HCT116 (cell line): Measurements from ENCODE around the gene FXYD1. TPM values are rescaled to one million over a fixed set of nuclear protein-coding genes. Genes with fewer than 3 reads are reported as not detected.

Source experiments
- ATAC-seq: fragments of 200-7000 bp; cut with Tn5 transposase; 2 replicates; pipeline ENCODE4 v1.9.1; 2020; ENCODE audit warnings: mild to moderate bottlenecking, moderate library complexity
- BruUV-seq: library from RNA; stranded (reverse); fragments of 400-500 nt; replicated peaks from 2 replicates; lab custom pipeline; 2021; lab: Mats Ljungman, UMichigan
- CTCF ChIA-PET: fragments of 300-600 bp; sonication (Branson Sonifier 250); formaldehyde crosslinking; loops from one replicate; lab custom pipeline; 2021; ENCODE audit warnings: antibody characterized with exemption; lab: Charles Lee
- POLR2A ChIA-PET: fragments of 300-600, 350-600 bp; sonication (Branson Sonifier 250); formaldehyde crosslinking; loops from one replicate; lab custom pipeline; 2021; ENCODE audit warnings: antibody characterized with exemption; lab: Charles Lee
- RAD21 ChIA-PET, 2 experiments: fragments of 300-600 bp; sonication (Branson Sonifier 250); formaldehyde crosslinking; loops; one replicate each; lab custom pipeline; 2023; ENCODE audit warnings: low total read pairs in 2 of 2; ENCODE audit not compliant: uncharacterized antibody in 2 of 2, unreplicated experiment in 2 of 2, low non-redundant PET in 1 of 2; lab: Charles Lee
- DNase-seq: peaks from one replicate; pipeline ENCODE4 v3.0.0-alpha.2; 2010; ENCODE audit warnings: low read depth, low spot score
- H2AFZ ChIP-seq: fragments of 200-600 bp; shearing (Covaris generic), sonication (generic); 2 replicates; pipeline ENCODE4 v1.6.1; 2017; ENCODE audit warnings: low read depth, mixed run types, mixed read lengths, antibody characterized with exemption, low read length; ENCODE audit not compliant: poor library complexity, severe bottlenecking
- H3K27ac ChIP-seq: 2 replicates; pipeline ENCODE4 v1.5.1; 2012; ENCODE audit warnings: low read depth, low read length
- H3K27me3 ChIP-seq: fragments of 200-600 bp; sonication (generic); 2 replicates; pipeline ENCODE4 v1.6.1; 2016; ENCODE audit warnings: mixed run types, low read length, mixed read lengths; ENCODE audit not compliant: insufficient read depth
- H3K36me3 ChIP-seq, 2 experiments: fragments of 200-500 bp in 1 of 2; fragments of 200-600 bp in 1 of 2; sonication (Bioruptor generic) in 1 of 2; sonication (generic) in 1 of 2; 2 replicates each; pipeline versions ENCODE4 v1.5.1 to v1.6.1; 2014 to 2016; ENCODE audit warnings: low read length in 2 of 2, inconsistent platforms in 1 of 2, mixed read lengths in 1 of 2, mixed run types in 1 of 2; ENCODE audit not compliant: insufficient read depth in 2 of 2, control insufficient read depth in 1 of 2
- H3K4me1 ChIP-seq, 2 experiments: fragments of 200-600 bp in 1 of 2; sonication (generic) in 1 of 2; 2 replicates each; pipeline versions ENCODE4 v1.5.1 to v1.6.1; 2012 to 2017; ENCODE audit warnings: low read length in 2 of 2, inconsistent platforms in 1 of 2, mild to moderate bottlenecking in 1 of 2, mixed read lengths in 1 of 2, mixed run types in 1 of 2, moderate library complexity in 1 of 2; ENCODE audit not compliant: insufficient read depth in 2 of 2, control insufficient read depth in 1 of 2
- H3K4me2 ChIP-seq: fragments of 200-600 bp; sonication (generic); 2 replicates; pipeline ENCODE4 v1.6.1; 2017; ENCODE audit warnings: mixed run types, low read length, mixed read lengths
- H3K4me3 ChIP-seq, 2 experiments: fragments of 200-600 bp in 1 of 2; sonication (generic) in 1 of 2; replicated peaks in 1 of 2; 2 replicates each; pipeline ENCODE4 v1.5.1; 2011 to 2016; ENCODE audit warnings: low read length in 2 of 2, control low read depth in 1 of 2, low read depth in 1 of 2, mild to moderate bottlenecking in 1 of 2, mixed read lengths in 1 of 2, mixed run types in 1 of 2
- H3K79me2 ChIP-seq: fragments of 200-600 bp; sonication (generic); 2 replicates; pipeline ENCODE4 v1.6.1; 2017; ENCODE audit warnings: mild to moderate bottlenecking, mixed run types, low read length, moderate library complexity, mixed read lengths; ENCODE audit not compliant: insufficient read depth
- H3K9ac ChIP-seq: fragments of 200-600 bp; sonication (generic); 2 replicates; pipeline ENCODE4 v1.6.1; 2016; ENCODE audit warnings: low read length, mixed read lengths
- H3K9me2 ChIP-seq: fragments of 200-600 bp; sonication (generic), shearing (Covaris generic); 2 replicates; pipeline ENCODE4 v1.6.1; 2017; ENCODE audit warnings: mixed run types, mild to moderate bottlenecking, moderate library complexity; ENCODE audit not compliant: insufficient read depth
- H3K9me3 ChIP-seq, 2 experiments: fragments of 200-500 bp in 1 of 2; fragments of 200-600 bp in 1 of 2; sonication (Bioruptor generic) in 1 of 2; sonication (generic) in 1 of 2; 2 replicates each; pipeline ENCODE4 v1.6.1; 2014 to 2017; ENCODE audit warnings: low read length in 2 of 2, mixed read lengths in 2 of 2, inconsistent platforms in 1 of 2, low read depth in 1 of 2, mild to moderate bottlenecking in 1 of 2, mixed run types in 1 of 2, moderate library complexity in 1 of 2; ENCODE audit not compliant: control insufficient read depth in 1 of 2, insufficient read depth in 1 of 2
- H4K20me1 ChIP-seq: fragments of 200-600 bp; sonication (generic), shearing (Covaris generic); 2 replicates; pipeline ENCODE4 v1.6.1; 2017; ENCODE audit warnings: mixed run types, mild to moderate bottlenecking, moderate library complexity; ENCODE audit not compliant: insufficient read depth
- EZH2 ChIP-seq: fragments of 200-600 bp; sonication (generic); IDR thresholded peaks from 2 replicates; pipeline ENCODE4 v1.6.1; 2017; ENCODE audit warnings: antibody characterized with exemption, mixed run types
- EZH2phosphoT487 ChIP-seq: fragments of 200-600 bp; IDR thresholded peaks from 2 replicates; pipeline ENCODE4 v1.6.1; 2018; ENCODE audit warnings: antibody characterized with exemption, borderline replicate concordance
- JUND ChIP-seq: IDR thresholded peaks from 2 replicates; pipeline ENCODE4 v1.6.1; 2012
- POLR2A ChIP-seq: IDR thresholded peaks from 2 replicates; pipeline ENCODE4 v1.7.0; 2011; ENCODE audit warnings: borderline replicate concordance; ENCODE audit not compliant: insufficient read depth, insufficient read length; ENCODE audit errors: extremely low read depth
- POLR2AphosphoS5 ChIP-seq: IDR thresholded peaks from 2 replicates; pipeline ENCODE4 v1.6.1; 2011; ENCODE audit warnings: mild to moderate bottlenecking, low read depth, low read length, moderate library complexity
- SP1 ChIP-seq: IDR thresholded peaks from 2 replicates; pipeline ENCODE4 v1.6.1; 2012; ENCODE audit warnings: low read depth
- SRF ChIP-seq: IDR thresholded peaks from 2 replicates; pipeline ENCODE4 v1.6.1; 2012; ENCODE audit warnings: low read depth
- TCF7L2 ChIP-seq: IDR thresholded peaks from 2 replicates; pipeline ENCODE4 v1.7.0; 2011; ENCODE audit warnings: borderline replicate concordance, inconsistent platforms; ENCODE audit not compliant: insufficient read depth, insufficient read length; ENCODE audit errors: extremely low read depth
- YY1 ChIP-seq: IDR thresholded peaks from 2 replicates; pipeline ENCODE4 v1.6.1; 2011; ENCODE audit warnings: low read length, low read depth, moderate library complexity, mild to moderate bottlenecking; ENCODE audit not compliant: insufficient replicate concordance; ENCODE audit errors: extremely low read depth
- ZFX ChIP-seq: fragments of 450-650 bp; IDR thresholded peaks from 2 replicates; pipeline ENCODE4 v1.6.1; 2017
- intact Hi-C: fragments of 100-400 bp; cut with micrococcal nuclease; formaldehyde crosslinking; loops from 2 replicates; pipeline ENCODE4 v1.10.0; 2022
- total RNA-seq: library from RNA; stranded (reverse); gene quantifications from one replicate; pipeline ENCODE4 v1.2.1, GENCODE V29; 2021; ENCODE audit not compliant: unreplicated experiment
- TF ChIP-seq, protein P1 (sequence below): IDR thresholded peaks from 2 replicates; pipeline ENCODE4 v1.6.1; 2012; ENCODE audit warnings: low read depth
- TF ChIP-seq, protein P2 (sequence below): IDR thresholded peaks from 2 replicates; pipeline ENCODE4 v1.6.1; 2012
- TF ChIP-seq, protein P3 (sequence below): IDR thresholded peaks from 2 replicates; pipeline ENCODE4 v1.6.1; 2011; ENCODE audit warnings: mild to moderate bottlenecking, low read length, moderate library complexity; ENCODE audit not compliant: insufficient replicate concordance; ENCODE audit errors: extremely low read depth

The FXYD1 gene
- total RNA-seq, 1 experiment from 2014 or later: 7.8 TPM

DNA sequence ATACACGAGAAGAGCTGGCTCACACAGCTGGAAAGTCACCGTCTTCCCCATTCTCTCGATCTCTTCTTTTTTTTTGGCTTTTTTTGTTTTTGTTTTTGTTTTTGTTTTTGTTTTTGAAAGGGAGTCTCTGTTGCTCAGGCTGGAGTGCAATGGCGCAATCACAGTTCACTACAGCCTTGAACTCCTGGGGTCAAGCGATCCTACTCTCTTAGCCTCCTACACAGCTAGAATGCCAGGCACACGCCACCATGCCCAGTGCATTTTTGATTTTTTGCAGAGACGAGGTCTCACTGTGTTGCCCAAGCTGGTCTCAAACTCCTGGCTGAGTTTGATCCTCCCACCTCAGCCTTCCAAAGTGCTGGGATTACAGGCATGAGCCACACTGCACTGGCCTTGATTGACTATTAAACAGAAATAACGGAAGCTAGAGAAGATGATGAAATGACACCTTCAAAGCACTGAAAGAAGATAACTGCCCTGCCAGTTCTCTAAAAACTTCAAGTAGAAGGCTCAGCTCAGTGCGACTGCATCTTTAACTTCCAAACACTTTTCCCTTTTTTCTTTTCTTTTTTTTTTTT lies 19.0 kb upstream of the FXYD1 start:
- intact Hi-C loops: no loop called here
- Histone ChIP-seq H3K79me2 (no peaks in the 10 kb centered on the region), H3K9me2 (no peaks in the 10 kb centered on the region), H3K4me2 (no peak overlapping the region), H3K9me3 (no peaks in the 10 kb centered on the region), H3K27me3 (no peaks in the 10 kb centered on the region), H3K4me3 (no peak overlapping the region), H2AFZ (no peak overlapping the region), H3K9ac (no peak overlapping the region), H4K20me1 (no peaks in the 10 kb centered on the region), H3K4me1 (peaks cover 30 to 55% of the 10 kb centered on the region in 2 experiments), H3K36me3 (no peaks in the 10 kb centered on the region), H3K27ac (no peak overlapping the region)
- CTCF ChIA-PET: interaction anchor here (1.5 kb wide), 1 partner anchor 9 kb away, joined by 4 read pairs; no protein-coding TSS in a partner anchor
- ATAC-seq (no peak), DNase-seq (no peak)
- no TSS peak for BruUV-seq
- RAD21 ChIA-PET: no interaction called here
- TF ChIP-seq, protein P1, sequence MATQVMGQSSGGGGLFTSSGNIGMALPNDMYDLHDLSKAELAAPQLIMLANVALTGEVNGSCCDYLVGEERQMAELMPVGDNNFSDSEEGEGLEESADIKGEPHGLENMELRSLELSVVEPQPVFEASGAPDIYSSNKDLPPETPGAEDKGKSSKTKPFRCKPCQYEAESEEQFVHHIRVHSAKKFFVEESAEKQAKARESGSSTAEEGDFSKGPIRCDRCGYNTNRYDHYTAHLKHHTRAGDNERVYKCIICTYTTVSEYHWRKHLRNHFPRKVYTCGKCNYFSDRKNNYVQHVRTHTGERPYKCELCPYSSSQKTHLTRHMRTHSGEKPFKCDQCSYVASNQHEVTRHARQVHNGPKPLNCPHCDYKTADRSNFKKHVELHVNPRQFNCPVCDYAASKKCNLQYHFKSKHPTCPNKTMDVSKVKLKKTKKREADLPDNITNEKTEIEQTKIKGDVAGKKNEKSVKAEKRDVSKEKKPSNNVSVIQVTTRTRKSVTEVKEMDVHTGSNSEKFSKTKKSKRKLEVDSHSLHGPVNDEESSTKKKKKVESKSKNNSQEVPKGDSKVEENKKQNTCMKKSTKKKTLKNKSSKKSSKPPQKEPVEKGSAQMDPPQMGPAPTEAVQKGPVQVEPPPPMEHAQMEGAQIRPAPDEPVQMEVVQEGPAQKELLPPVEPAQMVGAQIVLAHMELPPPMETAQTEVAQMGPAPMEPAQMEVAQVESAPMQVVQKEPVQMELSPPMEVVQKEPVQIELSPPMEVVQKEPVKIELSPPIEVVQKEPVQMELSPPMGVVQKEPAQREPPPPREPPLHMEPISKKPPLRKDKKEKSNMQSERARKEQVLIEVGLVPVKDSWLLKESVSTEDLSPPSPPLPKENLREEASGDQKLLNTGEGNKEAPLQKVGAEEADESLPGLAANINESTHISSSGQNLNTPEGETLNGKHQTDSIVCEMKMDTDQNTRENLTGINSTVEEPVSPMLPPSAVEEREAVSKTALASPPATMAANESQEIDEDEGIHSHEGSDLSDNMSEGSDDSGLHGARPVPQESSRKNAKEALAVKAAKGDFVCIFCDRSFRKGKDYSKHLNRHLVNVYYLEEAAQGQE: no peak
- no peak for TF ChIP-seq YY1
- TF ChIP-seq EZH2: no peak
- TF ChIP-seq JUND: no peak
- TF ChIP-seq, protein P2, sequence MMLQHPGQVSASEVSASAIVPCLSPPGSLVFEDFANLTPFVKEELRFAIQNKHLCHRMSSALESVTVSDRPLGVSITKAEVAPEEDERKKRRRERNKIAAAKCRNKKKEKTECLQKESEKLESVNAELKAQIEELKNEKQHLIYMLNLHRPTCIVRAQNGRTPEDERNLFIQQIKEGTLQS: no peak
- no peak for TF ChIP-seq POLR2AphosphoS5
- TF ChIP-seq TCF7L2: no peak
- TF ChIP-seq SP1: no peak
- no peak for TF ChIP-seq EZH2phosphoT487
- no peak for TF ChIP-seq SRF
- TF ChIP-seq POLR2A: no peak
- TF ChIP-seq, protein P3, sequence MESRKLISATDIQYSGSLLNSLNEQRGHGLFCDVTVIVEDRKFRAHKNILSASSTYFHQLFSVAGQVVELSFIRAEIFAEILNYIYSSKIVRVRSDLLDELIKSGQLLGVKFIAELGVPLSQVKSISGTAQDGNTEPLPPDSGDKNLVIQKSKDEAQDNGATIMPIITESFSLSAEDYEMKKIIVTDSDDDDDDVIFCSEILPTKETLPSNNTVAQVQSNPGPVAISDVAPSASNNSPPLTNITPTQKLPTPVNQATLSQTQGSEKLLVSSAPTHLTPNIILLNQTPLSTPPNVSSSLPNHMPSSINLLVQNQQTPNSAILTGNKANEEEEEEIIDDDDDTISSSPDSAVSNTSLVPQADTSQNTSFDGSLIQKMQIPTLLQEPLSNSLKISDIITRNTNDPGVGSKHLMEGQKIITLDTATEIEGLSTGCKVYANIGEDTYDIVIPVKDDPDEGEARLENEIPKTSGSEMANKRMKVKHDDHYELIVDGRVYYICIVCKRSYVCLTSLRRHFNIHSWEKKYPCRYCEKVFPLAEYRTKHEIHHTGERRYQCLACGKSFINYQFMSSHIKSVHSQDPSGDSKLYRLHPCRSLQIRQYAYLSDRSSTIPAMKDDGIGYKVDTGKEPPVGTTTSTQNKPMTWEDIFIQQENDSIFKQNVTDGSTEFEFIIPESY: no peak
- no peak for TF ChIP-seq ZFX
- POLR2A ChIA-PET: no interaction called here
